GM18951 (cell line): Measurements from ENCODE around the gene MTR.

Source experiments
- POLR2A ChIP-seq: IDR thresholded peaks from 4 replicates; pipeline ENCODE4 v1.6.1; 2011; ENCODE audit warnings: mild to moderate bottlenecking; ENCODE audit not compliant: insufficient read length, insufficient read depth; ENCODE audit errors: extremely low read depth
- in situ Hi-C: fragments of 300-500 bp; cut with MboI; formaldehyde crosslinking; loops from one replicate; pipeline ENCODE4 v1.12.0; 2022; ENCODE audit warnings: low sequenced_read_pairs, mixed read lengths, inconsistent platforms; ENCODE audit not compliant: unreplicated experiment

The MTR gene

GRCh38 chr1:236829085-236829484 is 34.0 kb downstream of the MTR start:
- in situ Hi-C loops: no loop called here
- no peak for TF ChIP-seq POLR2A

- in situ Hi-C loops: no loop called here
- TF ChIP-seq POLR2A: no peak
These were observed 35.0 kb downstream of the MTR start for GRCh38 chr1:236830116-236830515.

- no peak for TF ChIP-seq POLR2A
- in situ Hi-C loops: no loop called here
These were observed 35.5 kb downstream of the MTR start for GRCh38 chr1:236830560-236830959.

- in situ Hi-C loops: no loop called here
- TF ChIP-seq POLR2A: no peak
These were observed 38.5 kb downstream of the MTR start for GRCh38 chr1:236833575-236833974.

- TF ChIP-seq POLR2A: no peak
- in situ Hi-C loops: no loop called here
These were observed 39.8 kb downstream of the MTR start for GRCh38 chr1:236834876-236835275.

- in situ Hi-C loops: no loop called here
- no peak for TF ChIP-seq POLR2A
These were observed 40.4 kb downstream of the MTR start for GRCh38 chr1:236835491-236835890.

GRCh38 chr1:236836157-236836556 is 41.1 kb downstream of the MTR start:
- in situ Hi-C loops: no loop called here
- no peak for TF ChIP-seq POLR2A

GRCh38 chr1:236837115-236837514 is 42.0 kb downstream of the MTR start:
- TF ChIP-seq POLR2A: no peak
- in situ Hi-C loops: no loop called here

GRCh38 chr1:236837897-236838296 is 42.8 kb downstream of the MTR start:
- in situ Hi-C loops: no loop called here
- TF ChIP-seq POLR2A: no peak

GRCh38 chr1:236841341-236841740 is 46.2 kb downstream of the MTR start:
- in situ Hi-C loops: no loop called here
- no peak for TF ChIP-seq POLR2A

- in situ Hi-C loops: no loop called here
- TF ChIP-seq POLR2A: no peak
These were observed 49.6 kb downstream of the MTR start for GRCh38 chr1:236844499-236845271.

- no peak for TF ChIP-seq POLR2A
- in situ Hi-C loops: no loop called here
These were observed 50.7 kb downstream of the MTR start for GRCh38 chr1:236845830-236846229.

- no peak for TF ChIP-seq POLR2A
- in situ Hi-C loops: no loop called here
These were observed 53.3 kb downstream of the MTR start for GRCh38 chr1:236848274-236848923.
